GM23338 (cell line): ENCODE data around the gene GPATCH2. TPM values are rescaled to one million over a fixed set of nuclear protein-coding genes. Genes with fewer than 3 reads are reported as not detected.

Experiments
- ATAC-seq: fragments of 200-7000 bp; cut with Tn5 transposase; 3 replicates; pipeline ENCODE4 v1.9.1; 2020
- DNase-seq: peaks from one replicate; pipeline ENCODE4 v3.0.0-alpha.2; 2015; ENCODE audit warnings: low spot score
- H2AFZ ChIP-seq: fragments of 200-600 bp; sonication (generic); 2 replicates; pipeline ENCODE4 v1.8.0; 2016; ENCODE audit warnings: antibody characterized with exemption, mild to moderate bottlenecking, moderate library complexity
- H3F3A ChIP-seq: fragments of 200-600 bp; sonication (generic); replicated peaks from 2 replicates; pipeline ENCODE4 v1.8.0; 2017; ENCODE audit warnings: antibody characterized with exemption, mixed run types, low read depth
- H3K27ac ChIP-seq: fragments of 200-600 bp; sonication (generic); 2 replicates; pipeline ENCODE4 v1.6.1; 2016; ENCODE audit warnings: low read depth
- H3K27me3 ChIP-seq: fragments of 200-600 bp; sonication (generic); 2 replicates; pipeline ENCODE4 v1.8.0; 2016; ENCODE audit warnings: mild to moderate bottlenecking, mixed run types, moderate library complexity; ENCODE audit not compliant: insufficient read depth
- H3K36me3 ChIP-seq: fragments of 200-600 bp; sonication (generic); 2 replicates; pipeline ENCODE4 v1.8.0; 2016; ENCODE audit warnings: mild to moderate bottlenecking; ENCODE audit not compliant: insufficient read depth
- H3K4me1 ChIP-seq: fragments of 200-600 bp; sonication (generic); 2 replicates; pipeline ENCODE4 v1.8.0; 2016; ENCODE audit warnings: mild to moderate bottlenecking, moderate library complexity; ENCODE audit not compliant: insufficient read depth
- H3K4me2 ChIP-seq: fragments of 200-600 bp; sonication (generic); 2 replicates; pipeline ENCODE4 v1.7.1; 2017; ENCODE audit warnings: mixed run types
- H3K4me3 ChIP-seq: fragments of 200-600 bp; sonication (generic); 2 replicates; pipeline ENCODE4 v1.6.1; 2016; ENCODE audit warnings: mixed run types
- H3K79me2 ChIP-seq: fragments of 200-600 bp; sonication (generic); replicated peaks from 2 replicates; pipeline ENCODE4 v1.8.0; 2017; ENCODE audit warnings: mild to moderate bottlenecking; ENCODE audit not compliant: insufficient read depth
- H3K9me2 ChIP-seq: fragments of 200-600 bp; sonication (generic); 2 replicates; pipeline ENCODE4 v1.8.0; 2017; ENCODE audit not compliant: insufficient read depth
- H4K20me1 ChIP-seq: fragments of 200-600 bp; sonication (generic); replicated peaks from 2 replicates; pipeline ENCODE4 v1.8.0; 2017; ENCODE audit warnings: mild to moderate bottlenecking; ENCODE audit not compliant: insufficient read depth
- H3K27ac Mint-ChIP-seq: 2 replicates; pipeline ENCODE4 v1.8.0; 2020; ENCODE audit warnings: inconsistent platforms, mild to moderate bottlenecking, moderate library complexity, mixed read lengths
- H3K27me3 Mint-ChIP-seq: 3 replicates; pipeline ENCODE4 v1.8.0; 2022; ENCODE audit warnings: low read depth, mild to moderate bottlenecking, moderate library complexity, mixed read lengths, inconsistent platforms; ENCODE audit not compliant: insufficient read depth, poor library complexity
- H3K36me3 Mint-ChIP-seq: 3 replicates; pipeline ENCODE4 v1.8.0; 2021; ENCODE audit warnings: low read depth, mild to moderate bottlenecking, inconsistent platforms, moderate library complexity, mixed read lengths
- H3K4me1 Mint-ChIP-seq: 3 replicates; pipeline ENCODE4 v1.8.0; 2020; ENCODE audit warnings: mild to moderate bottlenecking, inconsistent platforms, mixed read lengths
- H3K4me3 Mint-ChIP-seq: 3 replicates; pipeline ENCODE4 v1.8.0; 2021; ENCODE audit warnings: moderate library complexity, mild to moderate bottlenecking, inconsistent platforms, mixed read lengths
- H3K9me3 Mint-ChIP-seq: 3 replicates; pipeline ENCODE4 v1.8.0; 2020; ENCODE audit warnings: moderate library complexity, mild to moderate bottlenecking, inconsistent platforms, mixed read lengths
- CREB1 ChIP-seq: fragments of 250-450 bp; sonication (Bioruptor Pico); IDR thresholded peaks from 2 replicates; pipeline ENCODE4 v1.5.0; 2020; ENCODE audit warnings: low read depth, mild to moderate bottlenecking, moderate library complexity
- EZH2 ChIP-seq: fragments of 200-600 bp; sonication (generic); IDR thresholded peaks from one replicate; pipeline ENCODE4 v1.8.0; 2017; ENCODE audit warnings: antibody characterized with exemption, mild to moderate bottlenecking, low read depth; ENCODE audit not compliant: unreplicated experiment
- EZH2phosphoT487 ChIP-seq: fragments of 200-600 bp; sonication (generic); IDR thresholded peaks from one replicate; pipeline ENCODE4 v1.8.1; 2018; ENCODE audit warnings: antibody characterized with exemption; ENCODE audit not compliant: unreplicated experiment
- POLR2AphosphoS5 ChIP-seq: IDR thresholded peaks from 2 replicates; pipeline ENCODE4 v1.6.1; 2016; ENCODE audit warnings: antibody characterized with exemption, low read depth
- STAT1 ChIP-seq: IDR thresholded peaks from one replicate; pipeline ENCODE4 v1.6.1; 2016; ENCODE audit warnings: antibody characterized with exemption; ENCODE audit not compliant: unreplicated experiment
- ZNF331 ChIP-seq: fragments of 250-450 bp; sonication (Bioruptor Pico); IDR thresholded peaks from 2 replicates; pipeline ENCODE4 v1.5.0; 2020; ENCODE audit warnings: low read depth, mild to moderate bottlenecking, moderate library complexity
- polyA plus RNA-seq: library from polyadenylated mRNA; unstranded; fragments of >200 nt; fragmentation: Nextera tagmentation; extraction: Ambion mirVana; gene quantifications from 2 replicates; pipeline ENCODE4 v1.2.1, GENCODE V29; 2016
- total RNA-seq: library from RNA; depleted of rRNA; stranded (reverse); fragments of >200 nt; shearing (Covaris generic); gene quantifications from 2 replicates; pipeline ENCODE4 v1.2.3, GENCODE V29; 2014
- TF ChIP-seq, protein P1 (sequence below): IDR thresholded peaks from 2 replicates; pipeline ENCODE4 v1.6.1; 2016; ENCODE audit warnings: antibody characterized with exemption
- TF ChIP-seq, protein P2 (sequence below): fragments of 250-450 bp; sonication (Bioruptor Pico); IDR thresholded peaks from 2 replicates; pipeline ENCODE4 v1.5.0; 2020; ENCODE audit warnings: mild to moderate bottlenecking, moderate library complexity
- TF ChIP-seq, protein P3 (sequence below), 2 experiments: fragments of 200-600 bp in 1 of 2; sonication (generic) in 1 of 2; conservative IDR thresholded peaks; 2 replicates each; pipeline versions ENCODE4 v1.5.1 to v1.6.1; 2016 to 2017; ENCODE audit warnings: antibody characterized with exemption in 2 of 2, low read depth in 2 of 2, mild to moderate bottlenecking in 2 of 2, moderate library complexity in 1 of 2

GPATCH2 gene
- total and polyA plus RNA-seq, 2 experiments from 2014 or later, result 12.3 to 26.7 TPM

DNA sequence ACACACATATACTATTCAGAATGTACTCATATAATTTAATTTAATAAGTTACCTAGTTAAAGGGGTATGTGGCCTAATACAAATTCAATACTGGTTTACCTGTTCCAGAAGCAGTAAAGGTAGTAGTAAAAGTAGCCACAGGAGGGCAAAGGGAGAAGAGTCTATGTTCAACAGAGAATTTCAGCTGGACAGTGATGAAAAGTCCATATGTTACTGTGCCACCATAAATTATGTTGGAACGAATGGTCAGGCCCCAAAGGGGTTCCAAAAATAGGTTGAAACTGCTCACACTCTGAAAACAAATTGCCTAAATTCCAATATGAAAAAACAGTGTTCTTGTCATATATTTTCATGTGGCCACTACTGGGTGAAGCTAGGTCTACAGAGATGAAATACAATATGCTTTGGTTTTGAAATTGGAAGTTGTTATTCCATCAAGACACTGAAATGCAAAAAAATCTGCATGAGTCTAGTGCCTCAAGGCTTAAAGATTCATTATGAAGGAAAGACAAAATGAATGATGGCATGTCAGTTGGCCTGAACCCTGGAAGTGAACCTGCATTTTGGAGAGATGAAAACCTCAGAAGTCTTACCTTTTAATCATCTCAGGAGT lies 78.4 kb downstream of the GPATCH2 start:
- Mint-ChIP-seq H3K27me3 (no peaks in the 10 kb centered on the region), H3K36me3 (peaks cover 12% of the 10 kb centered on the region)

DNA sequence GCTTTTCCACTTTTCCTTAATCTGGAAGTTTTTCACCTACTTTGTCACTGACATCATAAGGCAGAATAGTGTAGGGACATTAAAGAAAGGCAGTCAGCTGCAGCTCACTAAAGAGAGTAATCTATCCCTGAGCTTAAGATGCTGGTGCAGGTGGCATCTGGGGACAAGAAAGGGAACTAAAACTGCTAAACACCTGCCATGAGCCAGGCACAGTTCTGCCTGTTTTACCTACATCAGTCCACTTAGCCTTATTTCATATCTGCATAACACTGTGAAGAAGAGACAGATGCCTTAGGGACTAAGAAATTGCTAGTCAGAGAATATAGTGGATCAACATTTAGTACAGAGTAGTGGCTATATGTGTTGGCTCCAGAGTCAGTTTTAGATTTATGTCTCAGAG lies 88.1 kb downstream of the GPATCH2 start:
- no peak overlapping the region for H3K4me3 ChIP-seq
- 0 out of 2 replicates have a peak, but pooled peaks cover 4% of the 10 kb centered on the region for H3K9me2 ChIP-seq
- no peak for DNase-seq
- no peak overlapping the region for H3K4me2 ChIP-seq
- Mint-ChIP-seq H3K4me3 (no peak overlapping the region), H3K27ac (no peak overlapping the region), H3K36me3 (peaks cover 12% of the 10 kb centered on the region), H3K9me3 (peaks cover 9% of the 10 kb centered on the region; the same call in 2 of the 3 replicates), H3K4me1 (no peaks in the 10 kb centered on the region), H3K27me3 (no peaks in the 10 kb centered on the region)
- no peaks in the 10 kb centered on the region for H4K20me1 ChIP-seq
- H2AFZ ChIP-seq, result no peak overlapping the region
- no peaks in the 10 kb centered on the region for H3K79me2 ChIP-seq
- ATAC-seq, result no peak
- no peaks in the 10 kb centered on the region for H3F3A ChIP-seq
- no peaks in the 10 kb centered on the region for H3K4me1 ChIP-seq
- no peak overlapping the region for H3K27ac ChIP-seq
- H3K27me3 ChIP-seq, result no peaks in the 10 kb centered on the region
- H3K36me3 ChIP-seq, result no peaks in the 10 kb centered on the region
- TF ChIP-seq, protein P1, sequence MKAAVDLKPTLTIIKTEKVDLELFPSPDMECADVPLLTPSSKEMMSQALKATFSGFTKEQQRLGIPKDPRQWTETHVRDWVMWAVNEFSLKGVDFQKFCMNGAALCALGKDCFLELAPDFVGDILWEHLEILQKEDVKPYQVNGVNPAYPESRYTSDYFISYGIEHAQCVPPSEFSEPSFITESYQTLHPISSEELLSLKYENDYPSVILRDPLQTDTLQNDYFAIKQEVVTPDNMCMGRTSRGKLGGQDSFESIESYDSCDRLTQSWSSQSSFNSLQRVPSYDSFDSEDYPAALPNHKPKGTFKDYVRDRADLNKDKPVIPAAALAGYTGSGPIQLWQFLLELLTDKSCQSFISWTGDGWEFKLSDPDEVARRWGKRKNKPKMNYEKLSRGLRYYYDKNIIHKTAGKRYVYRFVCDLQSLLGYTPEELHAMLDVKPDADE, result no peak
- TF ChIP-seq STAT1 (no peak), ZNF331 (CRISPR knock-in tag) (no peak), EZH2phosphoT487 (no peak), CREB1 (no peak), POLR2AphosphoS5 (no peak), EZH2 (no peak)
- TF ChIP-seq, protein P2, sequence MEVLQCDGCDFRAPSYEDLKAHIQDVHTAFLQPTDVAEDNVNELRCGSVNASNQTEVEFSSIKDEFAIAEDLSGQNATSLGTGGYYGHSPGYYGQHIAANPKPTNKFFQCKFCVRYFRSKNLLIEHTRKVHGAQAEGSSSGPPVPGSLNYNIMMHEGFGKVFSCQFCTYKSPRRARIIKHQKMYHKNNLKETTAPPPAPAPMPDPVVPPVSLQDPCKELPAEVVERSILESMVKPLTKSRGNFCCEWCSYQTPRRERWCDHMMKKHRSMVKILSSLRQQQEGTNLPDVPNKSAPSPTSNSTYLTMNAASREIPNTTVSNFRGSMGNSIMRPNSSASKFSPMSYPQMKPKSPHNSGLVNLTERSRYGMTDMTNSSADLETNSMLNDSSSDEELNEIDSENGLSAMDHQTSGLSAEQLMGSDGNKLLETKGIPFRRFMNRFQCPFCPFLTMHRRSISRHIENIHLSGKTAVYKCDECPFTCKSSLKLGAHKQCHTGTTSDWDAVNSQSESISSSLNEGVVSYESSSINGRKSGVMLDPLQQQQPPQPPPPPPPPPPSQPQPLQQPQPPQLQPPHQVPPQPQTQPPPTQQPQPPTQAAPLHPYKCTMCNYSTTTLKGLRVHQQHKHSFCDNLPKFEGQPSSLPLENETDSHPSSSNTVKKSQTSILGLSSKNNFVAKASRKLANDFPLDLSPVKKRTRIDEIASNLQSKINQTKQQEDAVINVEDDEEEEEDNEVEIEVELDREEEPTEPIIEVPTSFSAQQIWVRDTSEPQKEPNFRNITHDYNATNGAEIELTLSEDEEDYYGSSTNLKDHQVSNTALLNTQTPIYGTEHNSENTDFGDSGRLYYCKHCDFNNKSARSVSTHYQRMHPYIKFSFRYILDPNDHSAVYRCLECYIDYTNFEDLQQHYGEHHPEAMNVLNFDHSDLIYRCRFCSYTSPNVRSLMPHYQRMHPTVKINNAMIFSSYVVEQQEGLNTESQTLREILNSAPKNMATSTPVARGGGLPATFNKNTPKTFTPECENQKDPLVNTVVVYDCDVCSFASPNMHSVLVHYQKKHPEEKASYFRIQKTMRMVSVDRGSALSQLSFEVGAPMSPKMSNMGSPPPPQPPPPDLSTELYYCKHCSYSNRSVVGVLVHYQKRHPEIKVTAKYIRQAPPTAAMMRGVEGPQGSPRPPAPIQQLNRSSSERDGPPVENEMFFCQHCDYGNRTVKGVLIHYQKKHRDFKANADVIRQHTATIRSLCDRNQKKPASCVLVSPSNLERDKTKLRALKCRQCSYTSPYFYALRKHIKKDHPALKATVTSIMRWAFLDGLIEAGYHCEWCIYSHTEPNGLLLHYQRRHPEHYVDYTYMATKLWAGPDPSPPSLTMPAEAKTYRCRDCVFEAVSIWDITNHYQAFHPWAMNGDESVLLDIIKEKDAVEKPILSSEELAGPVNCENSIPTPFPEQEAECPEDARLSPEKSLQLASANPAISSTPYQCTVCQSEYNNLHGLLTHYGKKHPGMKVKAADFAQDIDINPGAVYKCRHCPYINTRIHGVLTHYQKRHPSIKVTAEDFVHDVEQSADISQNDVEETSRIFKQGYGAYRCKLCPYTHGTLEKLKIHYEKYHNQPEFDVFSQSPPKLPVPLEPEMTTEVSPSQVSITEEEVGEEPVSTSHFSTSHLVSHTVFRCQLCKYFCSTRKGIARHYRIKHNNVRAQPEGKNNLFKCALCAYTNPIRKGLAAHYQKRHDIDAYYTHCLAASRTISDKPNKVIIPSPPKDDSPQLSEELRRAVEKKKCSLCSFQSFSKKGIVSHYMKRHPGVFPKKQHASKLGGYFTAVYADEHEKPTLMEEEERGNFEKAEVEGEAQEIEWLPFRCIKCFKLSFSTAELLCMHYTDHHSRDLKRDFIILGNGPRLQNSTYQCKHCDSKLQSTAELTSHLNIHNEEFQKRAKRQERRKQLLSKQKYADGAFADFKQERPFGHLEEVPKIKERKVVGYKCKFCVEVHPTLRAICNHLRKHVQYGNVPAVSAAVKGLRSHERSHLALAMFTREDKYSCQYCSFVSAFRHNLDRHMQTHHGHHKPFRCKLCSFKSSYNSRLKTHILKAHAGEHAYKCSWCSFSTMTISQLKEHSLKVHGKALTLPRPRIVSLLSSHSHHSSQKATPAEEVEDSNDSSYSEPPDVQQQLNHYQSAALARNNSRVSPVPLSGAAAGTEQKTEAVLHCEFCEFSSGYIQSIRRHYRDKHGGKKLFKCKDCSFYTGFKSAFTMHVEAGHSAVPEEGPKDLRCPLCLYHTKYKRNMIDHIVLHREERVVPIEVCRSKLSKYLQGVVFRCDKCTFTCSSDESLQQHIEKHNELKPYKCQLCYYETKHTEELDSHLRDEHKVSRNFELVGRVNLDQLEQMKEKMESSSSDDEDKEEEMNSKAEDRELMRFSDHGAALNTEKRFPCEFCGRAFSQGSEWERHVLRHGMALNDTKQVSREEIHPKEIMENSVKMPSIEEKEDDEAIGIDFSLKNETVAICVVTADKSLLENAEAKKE (CRISPR knock-in tag), result no peak

More for the DNA sequence above, 78.4 kb downstream of the GPATCH2 start:
- Histone ChIP-seq H3K36me3 (no peaks in the 10 kb centered on the region), H3K4me3 (no peak overlapping the region), H4K20me1 (no peaks in the 10 kb centered on the region; the same call in 1 of the 2 replicates), H3K79me2 (no peaks in the 10 kb centered on the region), H3K27ac (no peak overlapping the region), H3K4me2 (no peak overlapping the region), H3K9me2 (0 out of 2 replicates have a peak, but pooled peaks cover 7% of the 10 kb centered on the region), H3K27me3 (no peaks in the 10 kb centered on the region), H3K4me1 (peaks cover 9% of the 10 kb centered on the region), H3F3A (no peaks in the 10 kb centered on the region), H2AFZ (no peak overlapping the region)
- Mint-ChIP-seq H3K4me3 (no peak overlapping the region), H3K9me3 (peaks cover 5% of the 10 kb centered on the region; the same call in 2 of the 3 replicates), H3K27ac (no peak overlapping the region), H3K4me1 (peaks cover 10% of the 10 kb centered on the region; the same call in 2 of the 3 replicates)
- no peak for TF ChIP-seq EZH2phosphoT487
- TF ChIP-seq, protein P3, sequence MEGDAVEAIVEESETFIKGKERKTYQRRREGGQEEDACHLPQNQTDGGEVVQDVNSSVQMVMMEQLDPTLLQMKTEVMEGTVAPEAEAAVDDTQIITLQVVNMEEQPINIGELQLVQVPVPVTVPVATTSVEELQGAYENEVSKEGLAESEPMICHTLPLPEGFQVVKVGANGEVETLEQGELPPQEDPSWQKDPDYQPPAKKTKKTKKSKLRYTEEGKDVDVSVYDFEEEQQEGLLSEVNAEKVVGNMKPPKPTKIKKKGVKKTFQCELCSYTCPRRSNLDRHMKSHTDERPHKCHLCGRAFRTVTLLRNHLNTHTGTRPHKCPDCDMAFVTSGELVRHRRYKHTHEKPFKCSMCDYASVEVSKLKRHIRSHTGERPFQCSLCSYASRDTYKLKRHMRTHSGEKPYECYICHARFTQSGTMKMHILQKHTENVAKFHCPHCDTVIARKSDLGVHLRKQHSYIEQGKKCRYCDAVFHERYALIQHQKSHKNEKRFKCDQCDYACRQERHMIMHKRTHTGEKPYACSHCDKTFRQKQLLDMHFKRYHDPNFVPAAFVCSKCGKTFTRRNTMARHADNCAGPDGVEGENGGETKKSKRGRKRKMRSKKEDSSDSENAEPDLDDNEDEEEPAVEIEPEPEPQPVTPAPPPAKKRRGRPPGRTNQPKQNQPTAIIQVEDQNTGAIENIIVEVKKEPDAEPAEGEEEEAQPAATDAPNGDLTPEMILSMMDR (conservative IDR thresholded peaks at IDR 0.05; ENCODE audit: low read depth in 2 of 2), result 0 out of 4 replicates have a peak, but pooled peaks of 1 of the 2 experiments have one; percentile 16
- ATAC-seq (no peak), DNase-seq (no peak)
